ENCODE measurements around the gene TCF15. TPM values are rescaled to one million over a fixed set of nuclear protein-coding genes. Genes with fewer than 3 reads are reported as not detected.

The TCF15 gene
- total RNA-seq, 6 experiments from 2014 or later: not detected

GRCh38 chr20:600141-600540 is 10.0 kb downstream of the TCF15 start:
- DNase-seq: no peak
- Mint-ChIP-seq H3K9me3 (no peaks in the 10 kb centered on the region), H3K4me3 (no peak overlapping the region), H3K27me3 (ENCODE audit: insufficient read depth) (peaks cover 17% of the 10 kb centered on the region), H3K4me1 (ENCODE audit: low read depth) (no peaks in the 10 kb centered on the region), H3K36me3 (ENCODE audit: low read depth) (no peaks in the 10 kb centered on the region), H3K27ac (no peak overlapping the region)
- TF ChIP-seq CTCF (IDR thresholded peaks at IDR 0.05): no peak

DNA sequence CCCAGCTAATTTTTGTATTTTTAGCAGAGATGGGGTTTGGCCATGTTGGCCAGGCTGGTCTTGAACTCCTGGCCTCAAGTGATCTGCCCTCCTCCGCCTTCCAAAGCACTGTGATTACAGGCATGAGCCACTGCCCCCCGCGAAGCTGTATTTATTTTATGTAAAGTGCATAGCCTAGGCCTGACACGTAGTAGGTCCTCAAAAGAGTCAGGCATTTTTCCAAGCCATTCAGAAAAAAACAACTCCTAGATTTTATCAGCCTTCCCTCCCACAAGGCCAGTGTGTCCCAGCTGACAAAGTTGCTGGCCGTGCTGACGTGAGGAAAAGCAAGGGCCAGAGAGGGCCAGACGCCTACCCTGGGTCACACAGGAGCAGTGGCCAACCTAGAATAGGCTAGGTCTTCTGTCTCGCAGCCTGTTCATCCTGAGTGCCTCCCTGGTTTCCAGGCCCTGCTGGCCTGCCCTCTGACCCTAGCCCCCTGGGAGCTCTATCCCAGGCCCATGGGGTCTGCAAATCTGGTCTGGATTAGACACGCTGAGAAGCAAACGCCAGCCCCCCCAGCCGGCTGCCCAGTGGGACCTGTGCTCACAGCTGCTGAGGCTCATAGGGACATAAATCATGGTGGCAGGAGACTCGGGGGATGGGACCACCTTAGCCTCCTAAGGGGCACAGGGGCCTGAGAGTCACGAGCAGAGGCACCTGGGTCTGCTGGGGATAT is 11.8 kb downstream of the TCF15 start:
- H3K36me3 Mint-ChIP-seq (ENCODE audit: low read depth): no peaks in the 10 kb centered on the region
- H3K4me1 Mint-ChIP-seq (ENCODE audit: low read depth): no peaks in the 10 kb centered on the region
- H3K9me3 Mint-ChIP-seq: no peaks in the 10 kb centered on the region
- TF ChIP-seq CTCF (IDR thresholded peaks at IDR 0.05): no peak
- no peak for DNase-seq
- peaks cover 13% of the 10 kb centered on the region for H3K27me3 Mint-ChIP-seq (ENCODE audit: insufficient read depth)
- H3K4me3 Mint-ChIP-seq: no peak overlapping the region
- H3K27ac Mint-ChIP-seq: no peak overlapping the region

- TF ChIP-seq CTCF (IDR thresholded peaks at IDR 0.05): no peak
- H3K27me3 Mint-ChIP-seq (ENCODE audit: insufficient read depth): peaks cover 11% of the 10 kb centered on the region
- no peaks in the 10 kb centered on the region for H3K36me3 Mint-ChIP-seq (ENCODE audit: low read depth)
- no peaks in the 10 kb centered on the region for H3K9me3 Mint-ChIP-seq
- no peak overlapping the region for H3K27ac Mint-ChIP-seq
- H3K4me3 Mint-ChIP-seq: no peak overlapping the region
- DNase-seq: no peak
- H3K4me1 Mint-ChIP-seq (ENCODE audit: low read depth): no peaks in the 10 kb centered on the region
Observed at GRCh38 chr20:597560-597959, 12.5 kb downstream of the TCF15 start.

- Mint-ChIP-seq H3K27ac (no peak overlapping the region), H3K27me3 (ENCODE audit: insufficient read depth) (peaks cover 26% of the 10 kb centered on the region), H3K36me3 (ENCODE audit: low read depth) (no peaks in the 10 kb centered on the region), H3K4me1 (ENCODE audit: low read depth) (no peaks in the 10 kb centered on the region), H3K9me3 (no peaks in the 10 kb centered on the region), H3K4me3 (no peak overlapping the region)
- DNase-seq: no peak
- TF ChIP-seq CTCF (IDR thresholded peaks at IDR 0.05): no peak
Observed at GRCh38 chr20:595330-596308, 14.5 kb downstream of the TCF15 start.

GRCh38 chr20:592506-592905 is 17.6 kb downstream of the TCF15 start:
- Mint-ChIP-seq H3K9me3 (no peaks in the 10 kb centered on the region), H3K36me3 (ENCODE audit: low read depth) (no peaks in the 10 kb centered on the region), H3K27me3 (ENCODE audit: insufficient read depth) (peaks cover 21% of the 10 kb centered on the region), H3K4me3 (no peak overlapping the region), H3K4me1 (ENCODE audit: low read depth) (no peaks in the 10 kb centered on the region), H3K27ac (no peak overlapping the region)
- DNase-seq: no peak
- TF ChIP-seq CTCF (IDR thresholded peaks at IDR 0.05): no peak
